Measurements from ENCODE around the gene TRPV5.

TRPV5 gene

GRCh38 chr7:142950235-142950634 is 16.7 kb upstream of the TRPV5 start:
- no peak for TF ChIP-seq CTCF (IDR thresholded peaks at IDR 0.05)

- no peak for TF ChIP-seq CTCF (IDR thresholded peaks at IDR 0.05)
These were observed 15.1 kb upstream of the TRPV5 start for GRCh38 chr7:142948603-142949002.

- no peak for TF ChIP-seq CTCF (IDR thresholded peaks at IDR 0.05)
These were observed 11.5 kb upstream of the TRPV5 start for GRCh38 chr7:142945001-142945400.

- TF ChIP-seq CTCF (IDR thresholded peaks at IDR 0.05): no peak
These were observed 10.2 kb upstream of the TRPV5 start for GRCh38 chr7:142943706-142944268.

GRCh38 chr7:142942746-142943145 is 9.2 kb upstream of the TRPV5 start:
- TF ChIP-seq CTCF (IDR thresholded peaks at IDR 0.05): no peak

GRCh38 chr7:142941541-142941940 is 8.0 kb upstream of the TRPV5 start:
- no peak for TF ChIP-seq CTCF (IDR thresholded peaks at IDR 0.05)

- no peak for TF ChIP-seq CTCF (IDR thresholded peaks at IDR 0.05)
These were observed 7.5 kb upstream of the TRPV5 start for GRCh38 chr7:142940966-142941535.
